ENCODE measurements around the gene SRRM3. TPM values are rescaled to one million over a fixed set of nuclear protein-coding genes. Genes with fewer than 3 reads are reported as not detected.
"Not testable (repeated sequence)": the region's sequence is repeated elsewhere in the genome, so short reads cannot be mapped to it uniquely, and the experiment has no call there.

Gene SRRM3
- total and polyA plus RNA-seq, 9 donors = 0.31 to 0.79 (median 0.49) TPM

- 69% methylated on average over 1 of the region's 1 CpG for WGBS (ENCODE audit: insufficient coverage)
- not testable (repeated sequence) for H3K36me3 ChIP-seq (ENCODE audit: control insufficient read depth, insufficient read depth, low read length); DNase-seq; H3K4me1 ChIP-seq (ENCODE audit: control insufficient read depth, insufficient read depth, low read length); H3K9me3 ChIP-seq (replicated peaks; ENCODE audit: control insufficient read depth, low read depth, low read length); H3K4me3 ChIP-seq (ENCODE audit: low read length); H3K27ac ChIP-seq (ENCODE audit: low read length)
- H3K27me3 ChIP-seq (ENCODE audit: control insufficient read depth, insufficient read depth, low read length) = peaks cover 13% of the 10 kb centered on the region
Measured at GRCh38 chr7:76226878-76227423, 25.3 kb downstream of the SRRM3 start.

- H3K27me3 ChIP-seq (ENCODE audit: control insufficient read depth, insufficient read depth, low read length) = peaks cover 32% of the 10 kb centered on the region
Measured at GRCh38 chr7:76230214-76230613, 28.5 kb downstream of the SRRM3 start.

GRCh38 chr7:76231071-76231470 lies 29.4 kb downstream of the SRRM3 start:
- Histone ChIP-seq H3K4me3 (ENCODE audit: low read length) (no peak overlapping the region), H3K36me3 (ENCODE audit: control insufficient read depth, insufficient read depth, low read length) (no peaks in the 10 kb centered on the region), H3K27me3 (ENCODE audit: control insufficient read depth, insufficient read depth, low read length) (peaks cover 36% of the 10 kb centered on the region), H3K9me3 (replicated peaks; ENCODE audit: control insufficient read depth, low read depth, low read length) (no peaks in the 10 kb centered on the region), H3K27ac (ENCODE audit: low read length) (no peak overlapping the region), H3K4me1 (ENCODE audit: control insufficient read depth, insufficient read depth, low read length) (peaks cover 5% of the 10 kb centered on the region)
- WGBS (ENCODE audit: insufficient coverage) = 57% methylated on average over 5 of the region's 6 CpGs
- no peak for DNase-seq

More at GRCh38 chr7:76230214-76230613, 28.5 kb downstream of the SRRM3 start:
- WGBS (ENCODE audit: insufficient coverage) = 75% methylated on average over 2 of the region's 5 CpGs
- no peak for DNase-seq
- Histone ChIP-seq H3K27ac (ENCODE audit: low read length) (no peak overlapping the region), H3K4me3 (ENCODE audit: low read length) (no peak overlapping the region), H3K4me1 (ENCODE audit: control insufficient read depth, insufficient read depth, low read length) (peaks cover 5% of the 10 kb centered on the region), H3K9me3 (replicated peaks; ENCODE audit: control insufficient read depth, low read depth, low read length) (no peaks in the 10 kb centered on the region), H3K36me3 (ENCODE audit: control insufficient read depth, insufficient read depth, low read length) (no peaks in the 10 kb centered on the region)

GRCh38 chr7:76231583-76231982 lies 29.9 kb downstream of the SRRM3 start:
- H3K4me1 ChIP-seq (ENCODE audit: control insufficient read depth, insufficient read depth, low read length) = peaks cover 5% of the 10 kb centered on the region
- WGBS (ENCODE audit: insufficient coverage) = 56% methylated on average over 5 of the region's 9 CpGs
- H3K4me3 ChIP-seq (ENCODE audit: low read length) = no peak overlapping the region
- no peak for DNase-seq
- H3K27me3 ChIP-seq (ENCODE audit: control insufficient read depth, insufficient read depth, low read length) = peaks cover 39% of the 10 kb centered on the region
- H3K27ac ChIP-seq (ENCODE audit: low read length) = no peak overlapping the region
- H3K9me3 ChIP-seq (replicated peaks; ENCODE audit: control insufficient read depth, low read depth, low read length) = no peaks in the 10 kb centered on the region
- H3K36me3 ChIP-seq (ENCODE audit: control insufficient read depth, insufficient read depth, low read length) = no peaks in the 10 kb centered on the region

- Histone ChIP-seq H3K36me3 (ENCODE audit: control insufficient read depth, insufficient read depth, low read length) (no peaks in the 10 kb centered on the region), H3K27ac (ENCODE audit: low read length) (no peak overlapping the region), H3K9me3 (replicated peaks; ENCODE audit: control insufficient read depth, low read depth, low read length) (no peaks in the 10 kb centered on the region), H3K27me3 (ENCODE audit: control insufficient read depth, insufficient read depth, low read length) (peaks cover 48% of the 10 kb centered on the region), H3K4me1 (ENCODE audit: control insufficient read depth, insufficient read depth, low read length) (peaks cover 5% of the 10 kb centered on the region), H3K4me3 (ENCODE audit: low read length) (no peak overlapping the region)
- 68% methylated on average over 10 of the region's 10 CpGs for WGBS (ENCODE audit: insufficient coverage)
- DNase-seq = no peak
Measured at GRCh38 chr7:76232698-76233097, 31.0 kb downstream of the SRRM3 start.

GRCh38 chr7:76233538-76234281 lies 32.0 kb downstream of the SRRM3 start:
- H3K27ac ChIP-seq (ENCODE audit: low read length) = no peak overlapping the region
- H3K9me3 ChIP-seq (replicated peaks; ENCODE audit: control insufficient read depth, low read depth, low read length) = no peaks in the 10 kb centered on the region
- H3K36me3 ChIP-seq (ENCODE audit: control insufficient read depth, insufficient read depth, low read length) = no peaks in the 10 kb centered on the region
- DNase-seq = peak; percentile 40
- H3K4me3 ChIP-seq (ENCODE audit: low read length) = no peak overlapping the region
- no CpG with 5 or more reads among the region's 5 CpGs for WGBS (ENCODE audit: insufficient coverage)
- peaks cover 52% of the 10 kb centered on the region for H3K27me3 ChIP-seq (ENCODE audit: control insufficient read depth, insufficient read depth, low read length)
- peaks cover 5% of the 10 kb centered on the region for H3K4me1 ChIP-seq (ENCODE audit: control insufficient read depth, insufficient read depth, low read length)

- whole genome bisulfite sequencing (ENCODE audit: insufficient coverage) = no CpG with 5 or more reads among the region's 4 CpGs
- Histone ChIP-seq H3K27me3 (ENCODE audit: control insufficient read depth, insufficient read depth, low read length) (peaks cover 52% of the 10 kb centered on the region), H3K4me1 (ENCODE audit: control insufficient read depth, insufficient read depth, low read length) (peaks cover 5% of the 10 kb centered on the region), H3K4me3 (ENCODE audit: low read length) (no peak overlapping the region), H3K36me3 (ENCODE audit: control insufficient read depth, insufficient read depth, low read length) (no peaks in the 10 kb centered on the region), H3K27ac (ENCODE audit: low read length) (no peak overlapping the region), H3K9me3 (replicated peaks; ENCODE audit: control insufficient read depth, low read depth, low read length) (no peaks in the 10 kb centered on the region)
- no peak for DNase-seq
Measured at GRCh38 chr7:76234282-76234584, 32.5 kb downstream of the SRRM3 start.

- H3K36me3 ChIP-seq (ENCODE audit: control insufficient read depth, insufficient read depth, low read length) = no peaks in the 10 kb centered on the region
- H3K4me1 ChIP-seq (ENCODE audit: control insufficient read depth, insufficient read depth, low read length) = peaks cover 5% of the 10 kb centered on the region
- DNase-seq = peak; percentile 55
- peaks cover 52% of the 10 kb centered on the region for H3K27me3 ChIP-seq (ENCODE audit: control insufficient read depth, insufficient read depth, low read length)
- 1% methylated on average over 47 of the region's 48 CpGs for WGBS (ENCODE audit: insufficient coverage)
- no peak overlapping the region for H3K4me3 ChIP-seq (ENCODE audit: low read length)
- no peaks in the 10 kb centered on the region for H3K9me3 ChIP-seq (replicated peaks; ENCODE audit: control insufficient read depth, low read depth, low read length)
- no peak overlapping the region for H3K27ac ChIP-seq (ENCODE audit: low read length)
Measured at GRCh38 chr7:76234931-76235441, 33.3 kb downstream of the SRRM3 start.

- Histone ChIP-seq H3K27me3 (ENCODE audit: control insufficient read depth, insufficient read depth, low read length) (peaks cover 51% of the 10 kb centered on the region), H3K9me3 (replicated peaks; ENCODE audit: control insufficient read depth, low read depth, low read length) (no peaks in the 10 kb centered on the region), H3K36me3 (ENCODE audit: control insufficient read depth, insufficient read depth, low read length) (no peaks in the 10 kb centered on the region), H3K4me3 (ENCODE audit: low read length) (no peak overlapping the region), H3K4me1 (ENCODE audit: control insufficient read depth, insufficient read depth, low read length) (peaks cover 5% of the 10 kb centered on the region), H3K27ac (ENCODE audit: low read length) (no peak overlapping the region)
- WGBS (ENCODE audit: insufficient coverage) = 64% methylated on average over 5 of the region's 8 CpGs
- DNase-seq = no peak
Measured at GRCh38 chr7:76236224-76236623, 34.5 kb downstream of the SRRM3 start.

- H3K9me3 ChIP-seq (replicated peaks; ENCODE audit: control insufficient read depth, low read depth, low read length) = no peaks in the 10 kb centered on the region
- no peak overlapping the region for H3K4me3 ChIP-seq (ENCODE audit: low read length)
- DNase-seq = no peak
- no peaks in the 10 kb centered on the region for H3K36me3 ChIP-seq (ENCODE audit: control insufficient read depth, insufficient read depth, low read length)
- peaks cover 5% of the 10 kb centered on the region for H3K4me1 ChIP-seq (ENCODE audit: control insufficient read depth, insufficient read depth, low read length)
- peaks cover 33% of the 10 kb centered on the region for H3K27me3 ChIP-seq (ENCODE audit: control insufficient read depth, insufficient read depth, low read length)
- no peak overlapping the region for H3K27ac ChIP-seq (ENCODE audit: low read length)
- WGBS (ENCODE audit: insufficient coverage) = 36% methylated on average over 7 of the region's 12 CpGs
Measured at GRCh38 chr7:76238326-76238725, 36.6 kb downstream of the SRRM3 start.

All from muscle of leg (tissue), 11 donors.